Measurements from ENCODE around the gene KCNT1. TPM values are rescaled to one million over a fixed set of nuclear protein-coding genes. Genes with fewer than 3 reads are reported as not detected.

KCNT1 gene
- not detected in 2 replicates for total RNA-seq (2014; rRNA removed; shearing (Covaris generic))

- peaks cover 4% of the 10 kb centered on the region; the same call in 1 of the 2 replicates for H3K27me3 ChIP-seq (replicated peaks)
- no peaks in the 10 kb centered on the region for H3K9me3 ChIP-seq (replicated peaks)
- peak in 1 of 2 experiments; percentile 24 for DNase-seq (ENCODE audit: low read depth in 1 of 2, low spot score in 2 of 2)
- H3K4me1 ChIP-seq (replicated peaks) = 0 out of 2 replicates have a peak, but pooled peaks cover 3% of the 10 kb centered on the region
- no peak within 1 kb of the TSS for H3K27ac ChIP-seq
- H3K4me3 ChIP-seq = no peak within 1 kb of the TSS
- no peaks in the 10 kb centered on the region for H3K36me3 ChIP-seq
Observed at GRCh38 chr9:135701959-135702721, at the start of gene KCNT1. TSS of gene KCNT1 (plus strand) at chr9:135702185. CDS start at chr9:135702259, 74 bp downstream.

GRCh38 chr9:135655317-135655716 is 46.7 kb upstream of the KCNT1 start:
- no peak overlapping the region for H3K4me3 ChIP-seq
- no peaks in the 10 kb centered on the region for H3K36me3 ChIP-seq
- no peak overlapping the region for H3K27ac ChIP-seq
- no peaks in the 10 kb centered on the region for H3K4me1 ChIP-seq (replicated peaks)
- no peak for DNase-seq (ENCODE audit: low read depth in 1 of 2, low spot score in 2 of 2)
- no peaks in the 10 kb centered on the region for H3K27me3 ChIP-seq (replicated peaks)
- H3K9me3 ChIP-seq (replicated peaks) = no peaks in the 10 kb centered on the region; the same call in 1 of the 2 replicates

- DNase-seq (ENCODE audit: low read depth in 1 of 2, low spot score in 2 of 2) = no peak
- Histone ChIP-seq H3K4me3 (no peak overlapping the region), H3K27me3 (replicated peaks) (no peaks in the 10 kb centered on the region), H3K9me3 (replicated peaks) (no peaks in the 10 kb centered on the region), H3K36me3 (no peaks in the 10 kb centered on the region), H3K27ac (no peak overlapping the region), H3K4me1 (replicated peaks) (no peaks in the 10 kb centered on the region)
Observed at GRCh38 chr9:135657416-135657815, 44.6 kb upstream of the KCNT1 start.

- Histone ChIP-seq H3K36me3 (no peaks in the 10 kb centered on the region), H3K9me3 (replicated peaks) (no peaks in the 10 kb centered on the region), H3K4me1 (replicated peaks) (no peaks in the 10 kb centered on the region), H3K27me3 (replicated peaks) (no peaks in the 10 kb centered on the region), H3K4me3 (no peak overlapping the region), H3K27ac (no peak overlapping the region)
- DNase-seq (ENCODE audit: low read depth in 1 of 2, low spot score in 2 of 2) = no peak
Observed at GRCh38 chr9:135659252-135659651, 42.7 kb upstream of the KCNT1 start.

GRCh38 chr9:135660407-135660806 is 41.6 kb upstream of the KCNT1 start:
- Histone ChIP-seq H3K27ac (no peak overlapping the region), H3K4me3 (no peak overlapping the region), H3K27me3 (replicated peaks) (0 out of 2 replicates have a peak, but pooled peaks cover 3% of the 10 kb centered on the region), H3K9me3 (replicated peaks) (no peaks in the 10 kb centered on the region), H3K4me1 (replicated peaks) (no peaks in the 10 kb centered on the region), H3K36me3 (no peaks in the 10 kb centered on the region)
- no peak for DNase-seq (ENCODE audit: low read depth in 1 of 2, low spot score in 2 of 2)

GRCh38 chr9:135661816-135662560 is 40.0 kb upstream of the KCNT1 start:
- Histone ChIP-seq H3K4me3 (no peak overlapping the region), H3K4me1 (replicated peaks) (no peaks in the 10 kb centered on the region), H3K27ac (no peak overlapping the region), H3K36me3 (no peaks in the 10 kb centered on the region), H3K27me3 (replicated peaks) (peaks cover 8% of the 10 kb centered on the region; the same call in 1 of the 2 replicates), H3K9me3 (replicated peaks) (no peaks in the 10 kb centered on the region)
- no peak for DNase-seq (ENCODE audit: low read depth in 1 of 2, low spot score in 2 of 2)

- DNase-seq (ENCODE audit: low read depth in 1 of 2, low spot score in 2 of 2) = no peak
- H3K27ac ChIP-seq = no peak within 1 kb of the TSS
Observed at GRCh38 chr9:135662758-135663450, 39.1 kb upstream of the KCNT1 start, which contains the start of gene LCN9. TSS of gene LCN9 (plus strand) at chr9:135663309. CDS start at chr9:135663322, 13 bp downstream.

GRCh38 chr9:135663451-135663770 is 38.6 kb upstream of the KCNT1 start:
- no peak for DNase-seq (ENCODE audit: low read depth in 1 of 2, low spot score in 2 of 2)
- Histone ChIP-seq H3K9me3 (replicated peaks) (no peaks in the 10 kb centered on the region), H3K4me1 (replicated peaks) (no peaks in the 10 kb centered on the region), H3K4me3 (no peak overlapping the region), H3K36me3 (no peaks in the 10 kb centered on the region), H3K27me3 (replicated peaks) (peaks cover 8% of the 10 kb centered on the region), H3K27ac (no peak overlapping the region)

More at GRCh38 chr9:135662758-135663450, 39.1 kb upstream of the KCNT1 start, which contains the start of gene LCN9:
- H3K27me3 ChIP-seq (replicated peaks) = peaks cover 8% of the 10 kb centered on the region; the same call in 1 of the 2 replicates
- no peak within 1 kb of the TSS for H3K4me3 ChIP-seq
- H3K36me3 ChIP-seq = no peaks in the 10 kb centered on the region
- H3K4me1 ChIP-seq (replicated peaks) = no peaks in the 10 kb centered on the region
- H3K9me3 ChIP-seq (replicated peaks) = no peaks in the 10 kb centered on the region

GRCh38 chr9:135663857-135664256 is 38.1 kb upstream of the KCNT1 start:
- peaks cover 8% of the 10 kb centered on the region for H3K27me3 ChIP-seq (replicated peaks)
- H3K36me3 ChIP-seq = no peaks in the 10 kb centered on the region

GRCh38 chr9:135664266-135664665 is 37.7 kb upstream of the KCNT1 start:
- peaks cover 8% of the 10 kb centered on the region for H3K27me3 ChIP-seq (replicated peaks)
- no peaks in the 10 kb centered on the region for H3K4me1 ChIP-seq (replicated peaks)
- no peak overlapping the region for H3K27ac ChIP-seq
- H3K36me3 ChIP-seq = no peaks in the 10 kb centered on the region
- H3K9me3 ChIP-seq (replicated peaks) = no peaks in the 10 kb centered on the region
- H3K4me3 ChIP-seq = no peak overlapping the region
- no peak for DNase-seq (ENCODE audit: low read depth in 1 of 2, low spot score in 2 of 2)

More at GRCh38 chr9:135663857-135664256, 38.1 kb upstream of the KCNT1 start:
- DNase-seq (ENCODE audit: low read depth in 1 of 2, low spot score in 2 of 2) = no peak
- Histone ChIP-seq H3K9me3 (replicated peaks) (no peaks in the 10 kb centered on the region), H3K27ac (no peak overlapping the region), H3K4me3 (no peak overlapping the region), H3K4me1 (replicated peaks) (no peaks in the 10 kb centered on the region)

- no peaks in the 10 kb centered on the region for H3K4me1 ChIP-seq (replicated peaks)
- H3K27ac ChIP-seq = no peak overlapping the region
- H3K9me3 ChIP-seq (replicated peaks) = no peaks in the 10 kb centered on the region
- H3K4me3 ChIP-seq = no peak overlapping the region
- peaks cover 8% of the 10 kb centered on the region for H3K27me3 ChIP-seq (replicated peaks)
- no peak for DNase-seq (ENCODE audit: low read depth in 1 of 2, low spot score in 2 of 2)
- no peaks in the 10 kb centered on the region for H3K36me3 ChIP-seq
Observed at GRCh38 chr9:135664801-135665794, 36.9 kb upstream of the KCNT1 start.

- H3K9me3 ChIP-seq (replicated peaks) = no peaks in the 10 kb centered on the region
- H3K27me3 ChIP-seq (replicated peaks) = peaks cover 8% of the 10 kb centered on the region
- no peaks in the 10 kb centered on the region for H3K36me3 ChIP-seq
- H3K4me1 ChIP-seq (replicated peaks) = no peaks in the 10 kb centered on the region
- no peak overlapping the region for H3K4me3 ChIP-seq
- no peak for DNase-seq (ENCODE audit: low read depth in 1 of 2, low spot score in 2 of 2)
- H3K27ac ChIP-seq = no peak overlapping the region
Observed at GRCh38 chr9:135665795-135666189, 36.2 kb upstream of the KCNT1 start.

Data from SJSA1 (cell line).